DLD1 (cell line): ENCODE measurements around the gene ASPHD2.

Experiments
- in situ Hi-C: cut with HindIII; loops from 2 replicates; pipeline ENCODE4 v1.10.0; 2017; ENCODE audit warnings: low sequenced_read_pairs

Gene ASPHD2

DNA sequence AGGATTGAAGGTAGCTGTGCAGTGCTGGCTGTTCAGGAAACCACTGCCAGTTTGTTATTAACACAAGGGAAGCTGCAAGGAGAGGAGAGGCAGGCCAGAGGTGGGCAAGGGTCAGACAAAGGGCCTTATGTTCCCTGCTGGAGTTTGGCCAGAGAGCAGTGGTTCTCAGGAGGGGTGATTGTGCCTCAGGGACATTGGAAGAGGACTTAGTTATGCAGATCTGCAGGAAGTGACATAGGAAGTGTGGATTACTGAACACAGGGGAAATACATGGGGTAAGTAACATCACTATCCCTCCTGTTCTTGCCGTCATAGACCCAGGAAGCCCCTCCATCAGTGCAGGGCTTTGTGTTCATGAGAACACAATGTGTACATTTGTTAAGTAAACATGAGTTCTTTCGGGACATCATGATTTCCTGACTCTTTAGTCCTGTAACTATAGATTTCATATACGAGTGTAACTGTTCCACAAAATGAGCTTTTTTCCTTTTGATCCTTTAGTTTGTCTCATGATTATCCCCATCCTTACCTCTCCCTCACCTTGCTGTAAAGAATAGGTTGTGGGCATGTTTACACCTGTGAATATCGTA, 60.5 kb downstream of the ASPHD2 start:
- in situ Hi-C loops: no loop called here

DNA sequence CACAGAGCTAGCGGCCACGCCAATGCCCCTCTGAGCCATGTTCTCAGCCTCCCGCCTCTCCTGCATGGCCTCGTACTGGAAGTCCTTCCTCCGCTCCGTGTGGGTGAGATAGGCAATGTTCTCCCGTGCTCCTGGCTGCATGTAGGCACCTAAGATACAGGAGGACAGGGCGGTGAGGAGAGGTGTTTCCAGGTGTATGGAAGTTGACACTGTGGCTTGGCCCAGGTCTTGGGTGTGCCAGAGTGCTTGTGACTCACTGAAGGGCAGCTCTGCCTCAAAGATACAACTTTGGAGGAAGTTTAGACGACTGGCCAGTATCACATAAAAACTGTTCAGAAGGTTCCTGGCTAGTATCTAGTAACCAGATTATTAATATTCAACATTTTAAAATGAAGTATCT, 63.2 kb downstream of the ASPHD2 start:
- in situ Hi-C loops: no loop called here

DNA sequence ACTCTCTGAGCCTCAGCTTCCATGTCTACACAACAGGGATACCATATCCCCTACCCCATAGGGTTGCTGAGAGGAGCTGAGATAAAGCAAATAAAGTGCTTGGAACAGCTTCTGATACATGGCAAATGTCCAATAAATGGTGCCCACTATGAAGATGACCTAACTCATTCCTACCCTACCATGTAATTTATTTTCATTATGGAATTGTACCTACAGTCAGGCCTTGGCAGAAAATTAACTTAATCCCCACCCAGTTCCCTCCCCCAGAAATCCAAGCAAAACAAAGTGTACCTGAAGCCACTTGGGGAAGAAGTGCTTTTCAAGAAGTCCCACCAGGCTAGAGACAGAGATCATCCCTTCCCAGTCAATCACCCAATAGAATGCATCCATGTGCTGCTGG, 65.4 kb downstream of the ASPHD2 start:
- in situ Hi-C loops: no loop called here
